AG08396 (cell line): Measurements from ENCODE around the gene RIPPLY1.

Experiments used
- DNase-seq: peaks from one replicate; pipeline ENCODE4 v3.0.0; 2012; ENCODE audit warnings: low spot score, mixed read lengths

The RIPPLY1 gene

DNA sequence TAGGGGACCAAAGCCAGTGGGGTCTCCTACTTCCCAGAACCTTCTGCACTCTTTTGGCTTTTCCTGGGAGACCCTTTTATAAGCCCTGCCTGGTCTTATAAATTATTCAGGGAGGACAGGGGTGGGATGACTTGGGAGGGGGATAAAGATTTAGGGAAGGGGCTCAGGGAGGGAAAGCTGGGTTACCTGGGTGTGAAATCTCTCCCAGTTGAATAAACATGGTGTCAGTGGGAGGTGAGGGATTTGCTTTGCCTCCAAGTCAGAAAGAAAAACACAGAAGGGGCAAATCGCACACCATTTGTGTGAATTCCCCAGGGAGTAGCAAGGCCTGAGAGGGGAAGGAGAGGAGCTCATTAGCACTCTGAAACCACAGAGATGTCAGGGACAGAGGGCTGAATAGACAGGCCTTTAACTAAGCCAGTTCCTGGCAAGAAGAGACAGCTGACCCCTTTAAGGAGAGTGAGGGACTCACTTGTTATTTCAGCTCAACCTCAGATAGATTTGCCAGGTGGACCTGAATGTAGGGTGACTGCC, at the start of gene RIPPLY1:
Gene RIPPLY1 (minus strand): TSS at position 51 of the 534 bp plus-strand sequence. CDS start 54 bp downstream, outside the sequence.
- DNase-seq, result no peak

- no peak for DNase-seq
Observed at GRCh38 chrX:106952538-106952937, 49.4 kb upstream of the RIPPLY1 start.

DNA sequence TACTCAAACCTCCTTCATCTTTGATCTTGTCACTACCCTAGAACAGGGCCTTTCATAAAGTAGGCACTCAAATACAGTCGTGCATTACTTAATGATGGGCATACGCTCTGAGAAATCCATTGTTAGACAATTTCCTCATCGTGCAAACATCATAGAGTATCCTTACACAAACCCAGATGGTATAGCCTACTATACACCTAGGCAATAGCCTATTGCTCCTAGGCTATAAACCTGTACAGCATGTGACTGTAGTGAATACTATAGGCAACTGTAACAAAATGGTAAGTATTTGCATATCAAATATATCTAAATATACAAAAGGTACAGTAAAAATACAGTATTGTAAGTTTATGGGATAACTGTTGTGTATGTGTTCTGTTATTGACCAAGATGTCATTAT, 48.9 kb upstream of the RIPPLY1 start:
- no peak for DNase-seq

DNA sequence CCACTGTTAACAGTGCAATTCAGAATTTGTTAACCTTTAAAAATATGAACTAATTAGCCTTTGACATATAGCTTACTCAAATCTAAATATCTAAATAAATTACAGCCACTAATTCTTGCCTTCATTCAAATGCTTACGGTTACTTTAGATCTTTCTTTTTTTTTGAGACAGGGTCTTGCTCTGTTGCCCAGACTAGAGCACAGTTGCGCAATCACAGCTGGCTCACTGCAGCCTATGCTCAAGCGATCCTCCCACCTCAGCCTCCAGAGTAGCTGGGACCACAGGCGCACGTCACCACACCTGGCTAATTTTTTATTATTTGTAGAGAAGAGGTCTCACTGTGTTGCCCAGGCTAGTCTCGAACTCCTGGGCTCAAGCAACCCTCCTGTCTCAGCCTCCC, 48.1 kb upstream of the RIPPLY1 start:
- no peak for DNase-seq

- DNase-seq, result no peak
Observed at GRCh38 chrX:106950381-106950780, 47.2 kb upstream of the RIPPLY1 start.

- DNase-seq, result no peak
Observed at GRCh38 chrX:106949366-106949765, 46.2 kb upstream of the RIPPLY1 start.

GRCh38 chrX:106948641-106949040, 45.5 kb upstream of the RIPPLY1 start:
- DNase-seq, result no peak

GRCh38 chrX:106946464-106946863, 43.3 kb upstream of the RIPPLY1 start:
- no peak for DNase-seq

DNA sequence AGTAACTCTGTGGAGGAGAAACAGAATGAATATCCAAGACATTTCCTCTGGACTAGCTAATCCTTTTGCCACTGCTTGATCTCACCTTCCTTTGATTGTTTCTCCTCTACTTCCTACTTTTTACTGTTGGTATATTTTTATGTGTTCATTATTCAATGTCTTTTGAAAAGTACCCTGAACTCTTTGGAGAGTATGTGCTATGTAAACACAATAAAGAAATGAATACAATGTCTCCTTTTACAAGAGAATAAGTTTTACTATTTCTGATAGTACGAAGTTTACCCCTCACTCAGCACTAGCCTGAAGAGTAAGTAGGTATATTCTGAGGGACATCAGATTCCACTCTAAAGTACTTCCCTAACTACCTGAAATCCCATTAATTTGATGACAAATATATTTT, 36.9 kb upstream of the RIPPLY1 start:
- DNase-seq, result no peak

DNA sequence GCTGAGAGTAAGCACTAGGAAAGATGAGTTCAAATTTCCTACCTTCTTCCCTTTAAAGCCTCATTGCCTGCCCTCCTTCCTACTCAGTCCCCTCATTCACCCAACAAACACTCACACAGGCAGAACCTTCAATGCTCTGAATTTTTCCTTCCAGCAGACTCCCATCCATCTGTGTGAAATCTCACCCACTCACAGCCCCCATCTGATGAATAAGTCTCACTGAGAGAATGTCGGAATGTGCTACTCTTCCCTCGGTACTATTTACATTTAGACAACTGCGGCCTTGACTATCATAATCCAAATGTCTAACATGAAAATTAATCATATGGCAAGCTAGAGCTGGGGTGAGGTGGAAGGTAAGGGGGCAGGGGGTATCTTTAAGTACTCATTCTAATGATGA, 36.4 kb upstream of the RIPPLY1 start:
- no peak for DNase-seq

DNA sequence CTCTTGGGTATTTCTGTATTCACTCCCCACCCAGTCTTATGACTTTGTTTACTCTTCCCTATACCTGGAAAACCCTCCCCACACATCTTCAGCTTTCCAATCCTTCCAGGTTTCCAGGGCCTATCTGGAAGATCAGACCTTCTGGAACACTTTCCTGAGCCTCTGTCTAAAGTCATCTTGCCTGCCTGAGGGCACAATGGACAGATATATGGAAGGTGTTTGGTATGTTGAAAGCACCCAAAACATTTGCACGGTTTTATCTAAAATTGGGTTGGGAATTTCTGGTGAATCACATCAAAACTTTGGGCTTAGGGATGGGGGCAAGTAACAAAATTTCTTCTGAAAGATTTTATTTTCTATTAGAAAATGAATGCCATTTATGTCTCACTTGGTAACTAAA, 33.1 kb upstream of the RIPPLY1 start:
- DNase-seq, result no peak

- no peak for DNase-seq
Observed at GRCh38 chrX:106935175-106935574, 32.0 kb upstream of the RIPPLY1 start.

GRCh38 chrX:106933538-106933961, 30.4 kb upstream of the RIPPLY1 start:
- no peak for DNase-seq

DNA sequence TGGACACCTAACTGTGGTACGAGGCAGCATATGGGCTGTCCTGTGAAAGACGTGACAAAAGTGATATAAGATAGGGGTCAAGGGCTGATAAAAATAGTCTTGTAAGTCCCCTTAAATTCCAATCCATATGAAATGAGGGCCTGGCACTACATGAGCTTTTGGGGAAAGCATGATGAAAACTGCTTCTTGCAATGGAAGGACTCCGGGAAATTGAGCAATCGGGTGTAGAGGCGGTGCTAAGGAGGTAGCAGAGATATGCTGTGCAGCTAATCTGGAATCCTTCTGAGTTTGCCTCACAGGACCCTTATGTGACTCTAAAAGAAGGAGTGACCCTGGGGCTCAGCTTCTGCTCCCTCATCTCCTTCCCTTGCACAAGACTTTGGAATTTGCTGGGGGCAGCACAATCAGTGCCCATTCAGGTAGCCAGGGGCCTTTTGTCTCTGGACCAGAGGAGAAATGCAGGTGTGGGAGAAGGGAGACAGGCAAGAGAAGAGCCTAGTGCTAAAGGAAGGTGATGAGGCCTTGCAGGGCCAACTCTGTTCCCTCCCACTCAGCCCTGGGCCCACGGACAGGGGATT, 29.9 kb upstream of the RIPPLY1 start:
- no peak for DNase-seq

DNA sequence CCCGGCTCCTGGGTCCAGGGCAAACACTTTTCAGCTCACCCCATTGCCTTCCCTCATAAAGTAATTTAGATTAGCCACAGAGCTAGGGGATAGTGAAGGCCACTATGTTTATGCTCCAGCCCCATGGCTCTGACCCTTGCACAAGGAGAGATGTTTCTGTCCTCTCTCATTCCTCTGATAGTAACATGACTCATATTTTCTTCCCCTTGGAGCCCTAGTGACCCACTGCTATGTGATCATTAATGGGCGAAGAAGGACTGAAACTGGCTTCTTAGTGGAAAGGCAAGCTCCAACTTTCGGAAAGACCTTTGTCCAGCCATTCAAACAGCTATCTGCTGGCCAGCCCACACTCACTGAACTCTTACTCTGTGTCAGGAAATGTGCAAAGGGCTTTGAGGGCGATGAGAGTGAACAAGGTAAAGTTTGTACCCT, 29.4 kb upstream of the RIPPLY1 start:
- DNase-seq, result peak; percentile 42

DNA sequence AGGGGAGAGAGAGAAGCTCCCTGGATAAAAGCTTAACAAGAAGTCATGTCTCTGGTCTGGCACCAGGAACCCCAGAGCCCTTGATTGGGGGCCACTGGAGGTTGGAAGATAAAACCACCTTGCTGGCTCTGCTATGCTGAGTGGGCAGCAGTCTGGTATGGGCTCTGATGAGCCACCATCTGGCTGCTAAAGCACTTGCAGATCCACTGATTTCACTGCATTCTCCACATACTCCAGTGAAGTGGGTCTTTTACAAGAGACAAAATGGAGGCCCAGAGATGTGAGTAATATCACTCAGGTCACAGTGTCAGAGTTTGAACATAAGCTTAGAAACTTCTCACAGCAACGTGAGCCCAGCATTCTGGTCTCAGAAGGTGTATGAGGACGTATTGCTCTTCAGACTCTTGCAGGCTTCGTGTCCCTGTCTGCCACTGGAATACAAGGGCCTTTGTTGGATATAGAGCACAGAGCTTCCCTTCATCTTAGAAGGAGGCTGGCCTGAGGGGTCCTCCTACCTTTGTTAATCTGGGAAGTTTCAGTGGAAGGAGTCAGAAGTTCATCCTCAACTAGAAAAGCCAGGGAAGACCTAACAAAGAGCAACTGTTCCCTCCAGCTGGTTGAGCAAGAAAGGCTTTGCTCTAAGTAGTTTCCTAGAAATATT, 28.8 kb upstream of the RIPPLY1 start:
- no peak for DNase-seq

GRCh38 chrX:106928227-106928626, 25.1 kb upstream of the RIPPLY1 start:
- no peak for DNase-seq

GRCh38 chrX:106927700-106928099, 24.6 kb upstream of the RIPPLY1 start:
- DNase-seq, result no peak

DNA sequence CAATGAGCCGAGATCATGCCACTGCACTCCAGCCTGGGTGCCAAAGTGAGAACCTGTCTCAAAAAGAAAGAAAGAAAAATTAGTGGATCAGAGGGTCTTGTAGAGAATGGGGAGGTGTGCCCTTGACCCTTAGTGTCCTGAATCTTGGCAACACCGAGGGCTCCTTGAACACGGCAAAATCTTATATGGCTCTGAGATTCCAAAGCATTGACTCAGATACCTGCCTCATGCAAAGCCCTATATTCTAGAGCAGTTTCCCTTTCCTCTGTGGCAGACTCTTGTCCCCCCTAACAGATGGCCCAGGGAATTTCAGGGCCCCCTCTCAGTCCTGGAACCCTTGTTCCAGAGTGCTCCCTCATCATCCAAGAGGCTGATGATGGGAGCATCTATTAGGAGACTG, 23.9 kb upstream of the RIPPLY1 start:
- no peak for DNase-seq

GRCh38 chrX:106921637-106922036, 18.5 kb upstream of the RIPPLY1 start:
- no peak for DNase-seq

DNA sequence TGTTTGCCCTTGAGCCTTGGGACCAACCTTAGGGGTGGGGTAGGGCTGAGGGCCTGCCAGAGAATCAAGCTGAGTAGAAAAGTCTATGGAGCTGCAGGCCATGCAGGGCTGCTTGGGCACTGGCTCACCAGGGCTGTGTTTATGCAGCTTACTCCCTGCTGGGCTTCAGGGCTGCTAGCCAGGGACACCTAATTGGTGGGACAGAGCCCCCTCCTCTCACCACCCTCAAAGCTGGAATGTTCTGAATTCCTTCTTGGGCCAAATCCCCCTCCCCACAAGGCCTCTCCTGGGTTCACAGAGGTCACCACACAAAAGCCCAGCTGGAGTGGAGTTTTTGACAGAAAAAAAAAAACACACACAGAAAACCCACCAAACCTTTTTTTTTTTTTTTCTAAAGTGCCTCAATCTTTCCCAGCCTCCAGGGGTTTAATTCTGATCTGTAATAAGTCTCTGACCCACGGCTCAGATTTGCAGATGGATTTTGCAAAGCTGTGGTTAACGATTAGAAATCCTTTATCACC, 16.9 kb upstream of the RIPPLY1 start, which contains the start of gene CLDN2:
Gene CLDN2 (plus strand): TSS at position 471 of the 521 bp plus-strand sequence. CDS start 7,827 bp downstream, outside the sequence.
- no peak for DNase-seq

GRCh38 chrX:106917830-106918500, 14.8 kb upstream of the RIPPLY1 start:
- DNase-seq, result no peak

DNA sequence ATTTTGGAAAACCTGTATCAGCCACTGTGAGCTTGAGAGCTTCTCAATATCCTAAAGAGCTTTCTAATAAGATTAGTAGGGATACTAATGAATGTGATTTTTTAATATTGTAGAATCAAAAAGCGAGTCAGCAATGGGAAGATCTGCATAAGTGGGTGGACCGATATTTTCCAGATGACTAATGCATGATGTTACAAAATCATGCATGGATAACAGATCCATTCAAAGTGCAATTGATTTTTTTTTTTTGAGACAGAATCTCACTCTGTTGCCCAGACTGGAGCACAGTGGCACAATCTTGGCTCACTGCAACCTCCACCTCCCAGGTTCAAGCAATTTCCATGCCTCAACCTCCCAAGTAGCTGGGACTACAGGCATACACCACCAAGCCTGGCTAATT, 9.7 kb upstream of the RIPPLY1 start:
- DNase-seq, result no peak
